GM23338 (cell line): ENCODE measurements around the gene STOM. TPM values are rescaled to one million over a fixed set of nuclear protein-coding genes. Genes with fewer than 3 reads are reported as not detected.

Source experiments
- ATAC-seq: fragments of 200-7000 bp; cut with Tn5 transposase; 3 replicates; pipeline ENCODE4 v1.9.1; 2020
- DNase-seq: peaks from one replicate; pipeline ENCODE4 v3.0.0-alpha.2; 2015; ENCODE audit warnings: low spot score
- H2AFZ ChIP-seq: fragments of 200-600 bp; sonication (generic); 2 replicates; pipeline ENCODE4 v1.8.0; 2016; ENCODE audit warnings: antibody characterized with exemption, mild to moderate bottlenecking, moderate library complexity
- H3F3A ChIP-seq: fragments of 200-600 bp; sonication (generic); replicated peaks from 2 replicates; pipeline ENCODE4 v1.8.0; 2017; ENCODE audit warnings: antibody characterized with exemption, mixed run types, low read depth
- H3K27ac ChIP-seq: fragments of 200-600 bp; sonication (generic); 2 replicates; pipeline ENCODE4 v1.6.1; 2016; ENCODE audit warnings: low read depth
- H3K27me3 ChIP-seq: fragments of 200-600 bp; sonication (generic); 2 replicates; pipeline ENCODE4 v1.8.0; 2016; ENCODE audit warnings: mild to moderate bottlenecking, mixed run types, moderate library complexity; ENCODE audit not compliant: insufficient read depth
- H3K36me3 ChIP-seq: fragments of 200-600 bp; sonication (generic); 2 replicates; pipeline ENCODE4 v1.8.0; 2016; ENCODE audit warnings: mild to moderate bottlenecking; ENCODE audit not compliant: insufficient read depth
- H3K4me1 ChIP-seq: fragments of 200-600 bp; sonication (generic); 2 replicates; pipeline ENCODE4 v1.8.0; 2016; ENCODE audit warnings: mild to moderate bottlenecking, moderate library complexity; ENCODE audit not compliant: insufficient read depth
- H3K4me2 ChIP-seq: fragments of 200-600 bp; sonication (generic); 2 replicates; pipeline ENCODE4 v1.7.1; 2017; ENCODE audit warnings: mixed run types
- H3K4me3 ChIP-seq: fragments of 200-600 bp; sonication (generic); 2 replicates; pipeline ENCODE4 v1.6.1; 2016; ENCODE audit warnings: mixed run types
- H3K79me2 ChIP-seq: fragments of 200-600 bp; sonication (generic); replicated peaks from 2 replicates; pipeline ENCODE4 v1.8.0; 2017; ENCODE audit warnings: mild to moderate bottlenecking; ENCODE audit not compliant: insufficient read depth
- H3K9me2 ChIP-seq: fragments of 200-600 bp; sonication (generic); 2 replicates; pipeline ENCODE4 v1.8.0; 2017; ENCODE audit not compliant: insufficient read depth
- H4K20me1 ChIP-seq: fragments of 200-600 bp; sonication (generic); replicated peaks from 2 replicates; pipeline ENCODE4 v1.8.0; 2017; ENCODE audit warnings: mild to moderate bottlenecking; ENCODE audit not compliant: insufficient read depth
- H3K27ac Mint-ChIP-seq: 2 replicates; pipeline ENCODE4 v1.8.0; 2020; ENCODE audit warnings: inconsistent platforms, mild to moderate bottlenecking, moderate library complexity, mixed read lengths
- H3K27me3 Mint-ChIP-seq: 3 replicates; pipeline ENCODE4 v1.8.0; 2022; ENCODE audit warnings: low read depth, mild to moderate bottlenecking, moderate library complexity, mixed read lengths, inconsistent platforms; ENCODE audit not compliant: insufficient read depth, poor library complexity
- H3K36me3 Mint-ChIP-seq: 3 replicates; pipeline ENCODE4 v1.8.0; 2021; ENCODE audit warnings: low read depth, mild to moderate bottlenecking, inconsistent platforms, moderate library complexity, mixed read lengths
- H3K4me1 Mint-ChIP-seq: 3 replicates; pipeline ENCODE4 v1.8.0; 2020; ENCODE audit warnings: mild to moderate bottlenecking, inconsistent platforms, mixed read lengths
- H3K4me3 Mint-ChIP-seq: 3 replicates; pipeline ENCODE4 v1.8.0; 2021; ENCODE audit warnings: moderate library complexity, mild to moderate bottlenecking, inconsistent platforms, mixed read lengths
- H3K9me3 Mint-ChIP-seq: 3 replicates; pipeline ENCODE4 v1.8.0; 2020; ENCODE audit warnings: moderate library complexity, mild to moderate bottlenecking, inconsistent platforms, mixed read lengths
- NANOG ChIP-seq: IDR thresholded peaks from 2 replicates; pipeline ENCODE4 v1.6.1; 2016; ENCODE audit warnings: antibody characterized with exemption, borderline replicate concordance
- POLR2AphosphoS5 ChIP-seq: IDR thresholded peaks from 2 replicates; pipeline ENCODE4 v1.6.1; 2016; ENCODE audit warnings: antibody characterized with exemption, low read depth
- polyA plus RNA-seq: library from polyadenylated mRNA; unstranded; fragments of >200 nt; fragmentation: Nextera tagmentation; extraction: Ambion mirVana; gene quantifications from 2 replicates; pipeline ENCODE4 v1.2.1, GENCODE V29; 2016
- total RNA-seq: library from RNA; depleted of rRNA; stranded (reverse); fragments of >200 nt; shearing (Covaris generic); gene quantifications from 2 replicates; pipeline ENCODE4 v1.2.3, GENCODE V29; 2014
- TF ChIP-seq, protein P1 (sequence below): fragments of 250-450 bp; sonication (Bioruptor Pico); IDR thresholded peaks from 2 replicates; pipeline ENCODE4 v1.5.0; 2020; ENCODE audit warnings: mild to moderate bottlenecking, moderate library complexity

The STOM gene
- total and polyA plus RNA-seq, 2 experiments from 2014 or later: 29.4 to 51.1 TPM

DNA sequence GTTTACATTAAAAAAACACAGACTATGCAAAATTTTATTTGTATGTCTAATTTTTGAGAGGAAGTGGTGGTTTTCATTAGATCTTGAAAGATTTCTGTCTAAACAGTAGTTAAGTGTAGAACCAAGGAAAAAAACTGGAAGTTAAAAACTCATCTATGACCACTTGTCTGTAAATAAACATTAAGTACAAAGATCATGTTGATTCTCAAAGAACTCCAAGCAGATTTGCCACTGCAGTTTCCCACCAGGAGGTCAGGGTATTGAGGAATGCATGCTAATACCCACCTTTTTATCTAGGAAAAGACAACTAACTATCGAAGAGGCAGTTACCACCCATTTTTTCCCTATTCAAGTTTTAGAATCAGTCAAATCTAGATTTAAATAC, 1.9 kb downstream of the STOM start (continued):
- TF ChIP-seq, protein P1, sequence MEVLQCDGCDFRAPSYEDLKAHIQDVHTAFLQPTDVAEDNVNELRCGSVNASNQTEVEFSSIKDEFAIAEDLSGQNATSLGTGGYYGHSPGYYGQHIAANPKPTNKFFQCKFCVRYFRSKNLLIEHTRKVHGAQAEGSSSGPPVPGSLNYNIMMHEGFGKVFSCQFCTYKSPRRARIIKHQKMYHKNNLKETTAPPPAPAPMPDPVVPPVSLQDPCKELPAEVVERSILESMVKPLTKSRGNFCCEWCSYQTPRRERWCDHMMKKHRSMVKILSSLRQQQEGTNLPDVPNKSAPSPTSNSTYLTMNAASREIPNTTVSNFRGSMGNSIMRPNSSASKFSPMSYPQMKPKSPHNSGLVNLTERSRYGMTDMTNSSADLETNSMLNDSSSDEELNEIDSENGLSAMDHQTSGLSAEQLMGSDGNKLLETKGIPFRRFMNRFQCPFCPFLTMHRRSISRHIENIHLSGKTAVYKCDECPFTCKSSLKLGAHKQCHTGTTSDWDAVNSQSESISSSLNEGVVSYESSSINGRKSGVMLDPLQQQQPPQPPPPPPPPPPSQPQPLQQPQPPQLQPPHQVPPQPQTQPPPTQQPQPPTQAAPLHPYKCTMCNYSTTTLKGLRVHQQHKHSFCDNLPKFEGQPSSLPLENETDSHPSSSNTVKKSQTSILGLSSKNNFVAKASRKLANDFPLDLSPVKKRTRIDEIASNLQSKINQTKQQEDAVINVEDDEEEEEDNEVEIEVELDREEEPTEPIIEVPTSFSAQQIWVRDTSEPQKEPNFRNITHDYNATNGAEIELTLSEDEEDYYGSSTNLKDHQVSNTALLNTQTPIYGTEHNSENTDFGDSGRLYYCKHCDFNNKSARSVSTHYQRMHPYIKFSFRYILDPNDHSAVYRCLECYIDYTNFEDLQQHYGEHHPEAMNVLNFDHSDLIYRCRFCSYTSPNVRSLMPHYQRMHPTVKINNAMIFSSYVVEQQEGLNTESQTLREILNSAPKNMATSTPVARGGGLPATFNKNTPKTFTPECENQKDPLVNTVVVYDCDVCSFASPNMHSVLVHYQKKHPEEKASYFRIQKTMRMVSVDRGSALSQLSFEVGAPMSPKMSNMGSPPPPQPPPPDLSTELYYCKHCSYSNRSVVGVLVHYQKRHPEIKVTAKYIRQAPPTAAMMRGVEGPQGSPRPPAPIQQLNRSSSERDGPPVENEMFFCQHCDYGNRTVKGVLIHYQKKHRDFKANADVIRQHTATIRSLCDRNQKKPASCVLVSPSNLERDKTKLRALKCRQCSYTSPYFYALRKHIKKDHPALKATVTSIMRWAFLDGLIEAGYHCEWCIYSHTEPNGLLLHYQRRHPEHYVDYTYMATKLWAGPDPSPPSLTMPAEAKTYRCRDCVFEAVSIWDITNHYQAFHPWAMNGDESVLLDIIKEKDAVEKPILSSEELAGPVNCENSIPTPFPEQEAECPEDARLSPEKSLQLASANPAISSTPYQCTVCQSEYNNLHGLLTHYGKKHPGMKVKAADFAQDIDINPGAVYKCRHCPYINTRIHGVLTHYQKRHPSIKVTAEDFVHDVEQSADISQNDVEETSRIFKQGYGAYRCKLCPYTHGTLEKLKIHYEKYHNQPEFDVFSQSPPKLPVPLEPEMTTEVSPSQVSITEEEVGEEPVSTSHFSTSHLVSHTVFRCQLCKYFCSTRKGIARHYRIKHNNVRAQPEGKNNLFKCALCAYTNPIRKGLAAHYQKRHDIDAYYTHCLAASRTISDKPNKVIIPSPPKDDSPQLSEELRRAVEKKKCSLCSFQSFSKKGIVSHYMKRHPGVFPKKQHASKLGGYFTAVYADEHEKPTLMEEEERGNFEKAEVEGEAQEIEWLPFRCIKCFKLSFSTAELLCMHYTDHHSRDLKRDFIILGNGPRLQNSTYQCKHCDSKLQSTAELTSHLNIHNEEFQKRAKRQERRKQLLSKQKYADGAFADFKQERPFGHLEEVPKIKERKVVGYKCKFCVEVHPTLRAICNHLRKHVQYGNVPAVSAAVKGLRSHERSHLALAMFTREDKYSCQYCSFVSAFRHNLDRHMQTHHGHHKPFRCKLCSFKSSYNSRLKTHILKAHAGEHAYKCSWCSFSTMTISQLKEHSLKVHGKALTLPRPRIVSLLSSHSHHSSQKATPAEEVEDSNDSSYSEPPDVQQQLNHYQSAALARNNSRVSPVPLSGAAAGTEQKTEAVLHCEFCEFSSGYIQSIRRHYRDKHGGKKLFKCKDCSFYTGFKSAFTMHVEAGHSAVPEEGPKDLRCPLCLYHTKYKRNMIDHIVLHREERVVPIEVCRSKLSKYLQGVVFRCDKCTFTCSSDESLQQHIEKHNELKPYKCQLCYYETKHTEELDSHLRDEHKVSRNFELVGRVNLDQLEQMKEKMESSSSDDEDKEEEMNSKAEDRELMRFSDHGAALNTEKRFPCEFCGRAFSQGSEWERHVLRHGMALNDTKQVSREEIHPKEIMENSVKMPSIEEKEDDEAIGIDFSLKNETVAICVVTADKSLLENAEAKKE (CRISPR knock-in tag): no peak
- TF ChIP-seq POLR2AphosphoS5: no peak

DNA sequence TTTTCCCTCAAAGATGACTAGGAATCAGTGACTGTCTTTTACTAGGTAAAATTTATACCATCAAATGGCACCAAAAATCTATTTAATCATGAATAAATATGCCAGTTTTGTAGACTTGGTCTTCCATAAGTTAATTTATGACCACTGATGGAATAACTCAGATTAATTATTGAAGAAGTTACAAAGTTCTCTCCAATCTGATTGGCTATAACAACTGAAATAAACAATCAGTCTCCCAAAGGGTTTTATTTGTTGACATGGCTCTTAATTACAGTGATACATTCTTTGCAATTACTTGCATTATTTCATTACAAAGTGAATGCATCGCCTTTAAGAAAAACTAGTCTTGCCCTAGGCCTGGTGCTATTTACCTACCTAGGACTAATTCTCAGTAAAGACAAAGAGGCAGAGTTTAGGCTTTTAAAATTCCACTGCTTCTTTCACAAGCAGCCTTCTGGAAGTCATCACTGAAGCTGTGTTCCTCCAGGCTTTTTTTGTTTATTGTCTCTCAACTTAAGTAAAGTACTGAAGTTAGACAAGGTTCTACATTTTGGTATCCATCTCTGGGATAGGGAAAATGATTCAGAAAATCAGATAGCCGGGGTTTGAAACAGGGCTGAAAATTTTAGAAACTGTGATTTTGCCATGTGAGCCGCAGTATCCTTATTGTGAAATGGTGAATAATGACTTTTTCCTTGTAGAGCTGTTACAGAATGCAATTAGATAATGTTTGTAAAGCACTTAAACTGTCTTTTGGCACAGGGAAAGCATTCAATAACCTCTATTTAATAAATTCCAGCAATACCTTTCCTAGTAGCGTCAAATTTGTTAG, 2.5 kb downstream of the STOM start:
- Mint-ChIP-seq H3K4me1 (peaks cover 22% of the 10 kb centered on the region), H3K27me3 (peaks cover 31% of the 10 kb centered on the region), H3K27ac (no peak overlapping the region; the same call in 1 of the 2 replicates), H3K4me3 (no peak overlapping the region), H3K9me3 (peaks cover 8% of the 10 kb centered on the region), H3K36me3 (peaks cover 5% of the 10 kb centered on the region; the same call in 2 of the 3 replicates)
- H3K4me1 ChIP-seq: peaks cover 22% of the 10 kb centered on the region
- H3K79me2 ChIP-seq: peaks cover 21% of the 10 kb centered on the region
- H3K4me3 ChIP-seq: peak overlapping the region; percentile 64
- H3K27ac ChIP-seq: peak overlapping the region; percentile 79
- H3K36me3 ChIP-seq: no peaks in the 10 kb centered on the region
- H2AFZ ChIP-seq: no peak overlapping the region
- H3F3A ChIP-seq: no peaks in the 10 kb centered on the region
- peak overlapping the region; percentile 53 for H3K4me2 ChIP-seq
- H3K27me3 ChIP-seq: peaks cover 10% of the 10 kb centered on the region
- TF ChIP-seq, protein P1 (CRISPR knock-in tag): no peak
- TF ChIP-seq NANOG: peak; percentile 14; the same call in 1 of the 2 replicates
- H3K9me2 ChIP-seq: no peaks in the 10 kb centered on the region
- ATAC-seq (no peak), DNase-seq (peak; percentile 51)
- H4K20me1 ChIP-seq: no peaks in the 10 kb centered on the region
